Measurements from ENCODE around the gene NRP2. TPM values are rescaled to one million over a fixed set of nuclear protein-coding genes. Genes with fewer than 3 reads are reported as not detected.

NRP2 gene
- total RNA-seq, 4 donors from 2014 or later = 4.9 to 22.4 (median 14.5) TPM

DNA sequence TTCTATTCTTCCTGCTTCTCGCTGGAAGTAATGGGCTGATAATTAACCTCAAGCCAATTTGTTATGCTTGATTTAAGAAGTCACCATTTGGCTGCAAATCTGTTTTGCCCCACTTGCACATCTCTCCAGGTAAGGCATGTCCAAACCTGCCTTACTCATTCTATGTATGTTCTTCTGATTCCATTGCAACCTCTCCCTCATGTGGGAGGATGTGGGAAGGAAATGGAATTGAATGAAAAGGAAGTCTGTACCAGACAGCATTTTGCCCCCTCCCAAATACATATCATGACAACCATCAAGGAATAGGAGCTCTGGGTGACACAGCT lies 131.7 kb downstream of the NRP2 start:
- Histone ChIP-seq H3K9me3 (no peaks in the 10 kb centered on the region), H3K27ac (no peak overlapping the region), H3K4me3 (no peak overlapping the region), H3K36me3 (no peaks in the 10 kb centered on the region), H3K4me1 (no peaks in the 10 kb centered on the region), H3K27me3 (no peaks in the 10 kb centered on the region)
- DNase-seq = no peak
- TF ChIP-seq, protein P1, sequence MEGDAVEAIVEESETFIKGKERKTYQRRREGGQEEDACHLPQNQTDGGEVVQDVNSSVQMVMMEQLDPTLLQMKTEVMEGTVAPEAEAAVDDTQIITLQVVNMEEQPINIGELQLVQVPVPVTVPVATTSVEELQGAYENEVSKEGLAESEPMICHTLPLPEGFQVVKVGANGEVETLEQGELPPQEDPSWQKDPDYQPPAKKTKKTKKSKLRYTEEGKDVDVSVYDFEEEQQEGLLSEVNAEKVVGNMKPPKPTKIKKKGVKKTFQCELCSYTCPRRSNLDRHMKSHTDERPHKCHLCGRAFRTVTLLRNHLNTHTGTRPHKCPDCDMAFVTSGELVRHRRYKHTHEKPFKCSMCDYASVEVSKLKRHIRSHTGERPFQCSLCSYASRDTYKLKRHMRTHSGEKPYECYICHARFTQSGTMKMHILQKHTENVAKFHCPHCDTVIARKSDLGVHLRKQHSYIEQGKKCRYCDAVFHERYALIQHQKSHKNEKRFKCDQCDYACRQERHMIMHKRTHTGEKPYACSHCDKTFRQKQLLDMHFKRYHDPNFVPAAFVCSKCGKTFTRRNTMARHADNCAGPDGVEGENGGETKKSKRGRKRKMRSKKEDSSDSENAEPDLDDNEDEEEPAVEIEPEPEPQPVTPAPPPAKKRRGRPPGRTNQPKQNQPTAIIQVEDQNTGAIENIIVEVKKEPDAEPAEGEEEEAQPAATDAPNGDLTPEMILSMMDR (IDR thresholded peaks at IDR 0.05) = no peak
- TF ChIP-seq POLR2A (IDR thresholded peaks at IDR 0.05) = no peak

GRCh38 chr2:205815673-205816072 lies 133.4 kb downstream of the NRP2 start:
- H3K4me3 ChIP-seq = no peak overlapping the region
- H3K36me3 ChIP-seq = no peaks in the 10 kb centered on the region
- no peak for TF ChIP-seq POLR2A (IDR thresholded peaks at IDR 0.05)
- TF ChIP-seq, protein P1 (IDR thresholded peaks at IDR 0.05) = no peak
- no peaks in the 10 kb centered on the region for H3K27me3 ChIP-seq
- no peaks in the 10 kb centered on the region for H3K4me1 ChIP-seq
- H3K27ac ChIP-seq = no peak overlapping the region
- H3K9me3 ChIP-seq = no peaks in the 10 kb centered on the region
- no peak for DNase-seq

DNA sequence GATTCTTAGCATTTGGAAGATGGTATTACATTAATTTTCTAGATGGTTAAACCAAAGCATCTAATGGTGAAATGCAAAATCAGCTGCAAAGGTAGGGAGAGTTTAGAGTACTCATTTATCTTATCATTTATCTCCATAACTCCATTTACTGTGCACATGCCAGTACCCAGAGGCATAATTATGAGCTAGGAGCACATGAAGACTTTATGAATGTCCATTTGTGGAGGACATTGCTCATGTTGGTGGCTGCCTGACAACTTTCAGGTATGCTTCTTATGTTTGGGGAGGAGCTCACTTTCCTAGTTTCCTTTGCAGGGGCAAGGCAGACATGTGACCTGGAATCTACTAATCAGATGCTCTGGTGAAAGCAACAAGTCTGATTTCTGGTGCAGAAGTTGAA lies 134.0 kb downstream of the NRP2 start:
- no peak for TF ChIP-seq POLR2A (IDR thresholded peaks at IDR 0.05)
- TF ChIP-seq, protein P1 (IDR thresholded peaks at IDR 0.05) = no peak
- Histone ChIP-seq H3K4me1 (no peaks in the 10 kb centered on the region), H3K27me3 (no peaks in the 10 kb centered on the region), H3K4me3 (no peak overlapping the region), H3K27ac (no peak overlapping the region), H3K36me3 (no peaks in the 10 kb centered on the region), H3K9me3 (no peaks in the 10 kb centered on the region)
- no peak for DNase-seq

- H3K4me3 ChIP-seq = no peak overlapping the region
- no peaks in the 10 kb centered on the region for H3K4me1 ChIP-seq
- no peak for TF ChIP-seq POLR2A (IDR thresholded peaks at IDR 0.05)
- no peak for DNase-seq
- no peaks in the 10 kb centered on the region for H3K9me3 ChIP-seq
- no peak overlapping the region for H3K27ac ChIP-seq
- H3K27me3 ChIP-seq = no peaks in the 10 kb centered on the region
- no peaks in the 10 kb centered on the region for H3K36me3 ChIP-seq
Measured at GRCh38 chr2:205822579-205822978, 140.3 kb downstream of the NRP2 start.

- no peaks in the 10 kb centered on the region for H3K36me3 ChIP-seq
- TF ChIP-seq, protein P1 (IDR thresholded peaks at IDR 0.05) = no peak
- no peak for TF ChIP-seq POLR2A (IDR thresholded peaks at IDR 0.05)
- no peak overlapping the region for H3K27ac ChIP-seq
- H3K27me3 ChIP-seq = no peaks in the 10 kb centered on the region
- no peaks in the 10 kb centered on the region for H3K4me1 ChIP-seq
- no peak for DNase-seq
- no peak overlapping the region for H3K4me3 ChIP-seq
- H3K9me3 ChIP-seq = no peaks in the 10 kb centered on the region
Measured at GRCh38 chr2:205827809-205828365, 145.6 kb downstream of the NRP2 start.

DNA sequence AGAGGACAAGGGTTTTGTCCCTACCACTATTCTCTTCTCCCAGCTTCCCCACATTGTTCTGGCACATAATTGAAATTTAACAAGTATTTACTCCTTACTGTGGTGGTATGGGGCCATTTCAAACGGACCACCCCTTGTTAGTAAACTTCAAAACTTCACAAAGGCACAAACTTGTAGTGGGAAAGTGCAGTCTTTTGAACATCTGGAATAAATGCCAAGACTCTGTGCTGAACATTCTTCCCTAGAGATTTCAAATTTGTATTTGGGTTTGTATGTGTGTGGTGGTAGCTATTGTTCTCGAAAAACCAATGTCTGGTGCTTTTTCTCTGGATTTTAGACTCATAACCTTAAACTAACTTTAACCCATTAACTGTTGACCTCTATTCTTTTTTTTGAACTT lies 151.6 kb downstream of the NRP2 start:
- Histone ChIP-seq H3K4me3 (no peak overlapping the region), H3K36me3 (no peaks in the 10 kb centered on the region), H3K27me3 (no peaks in the 10 kb centered on the region), H3K27ac (peak overlapping the region in 1 of 4 donors; percentile 66), H3K4me1 (no peaks in the 10 kb centered on the region), H3K9me3 (no peaks in the 10 kb centered on the region)
- TF ChIP-seq, protein P1 (IDR thresholded peaks at IDR 0.05) = no peak
- no peak for TF ChIP-seq POLR2A (IDR thresholded peaks at IDR 0.05)
- DNase-seq = no peak

Measured in Peyer's patch (tissue), 4 donors.